ENCODE data around the gene MC2R.

The MC2R gene

DNA sequence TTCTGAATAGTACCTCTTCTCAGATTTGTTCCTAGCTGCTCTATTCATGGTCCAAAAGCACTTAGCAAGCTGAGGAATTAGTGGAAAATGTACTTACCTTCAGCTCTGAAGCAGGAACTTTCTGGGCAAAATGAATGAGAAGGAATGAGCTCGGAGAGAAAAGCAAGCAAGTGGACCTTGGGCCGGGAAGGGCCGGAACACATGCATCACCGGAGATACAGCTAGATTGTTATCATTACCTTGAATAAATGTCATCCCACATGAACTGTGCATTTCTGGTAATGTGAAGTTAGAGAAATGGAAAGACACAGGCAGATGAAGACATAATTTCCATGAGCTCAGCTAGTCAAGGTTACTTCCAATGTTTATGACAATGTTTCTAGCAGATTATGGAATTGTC, at the start of gene MC2R:
TSS of gene MC2R (minus strand) at position 146 of the 400 bp plus-strand sequence. CDS start 30,018 bp downstream, outside the sequence.
- DNase-seq: no peak

DNA sequence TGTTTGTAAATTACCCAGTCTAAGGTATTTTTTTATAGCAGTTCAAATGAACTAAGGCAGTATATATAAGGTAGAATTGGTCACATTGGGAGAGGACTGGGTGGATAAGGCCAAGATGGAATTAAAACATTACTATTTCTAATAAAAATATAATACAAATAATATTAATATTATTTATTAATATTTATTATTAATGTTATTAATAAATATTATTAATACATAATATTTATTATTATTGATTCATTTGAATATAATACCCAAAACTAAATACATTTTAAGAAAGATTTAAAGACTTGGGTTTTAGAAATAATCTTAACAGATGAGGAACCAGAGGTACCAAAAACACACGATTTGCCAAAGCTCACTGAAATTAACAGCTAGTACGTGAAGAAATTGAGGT, 30.5 kb upstream of the MC2R start:
- no peak for DNase-seq

DNA sequence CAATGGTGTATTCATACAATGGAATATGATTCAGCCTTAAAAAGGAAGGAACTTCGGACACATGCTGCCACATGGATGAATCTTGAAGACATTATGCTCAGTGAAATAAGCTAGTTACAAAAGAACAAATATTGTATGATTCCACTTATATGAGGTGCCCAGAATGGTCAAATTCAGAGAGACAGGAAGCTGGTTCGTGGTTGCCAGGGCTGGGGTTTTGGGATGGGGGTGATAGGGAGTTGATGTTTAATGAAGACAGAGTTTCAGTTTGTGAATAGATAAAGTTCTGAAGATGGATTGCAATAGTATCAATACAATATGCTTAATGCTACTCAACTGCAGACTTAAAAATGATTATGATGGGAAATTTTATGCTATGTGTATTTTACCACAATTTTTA, 28.0 kb upstream of the MC2R start:
- no peak for DNase-seq

DNA sequence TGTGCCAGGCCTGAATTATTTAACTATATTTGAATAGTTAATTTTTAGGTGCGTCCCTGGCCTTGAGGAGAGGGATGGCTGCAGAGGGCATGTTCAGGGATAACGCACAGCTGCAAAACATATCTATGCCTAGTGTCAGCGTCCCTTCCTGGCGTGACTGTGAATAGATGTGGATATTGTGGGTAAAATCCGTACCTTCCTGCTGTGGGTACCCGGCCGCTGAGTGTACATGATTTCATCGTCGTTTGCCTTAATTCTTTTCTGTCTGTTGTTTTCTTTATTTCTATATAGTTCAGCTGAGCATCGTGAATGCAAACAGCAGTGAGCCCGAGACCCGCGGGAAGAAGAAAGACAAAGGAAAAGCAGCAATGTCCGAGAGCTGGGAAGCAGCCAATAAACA, 25.0 kb upstream of the MC2R start:
- no peak for DNase-seq

DNA sequence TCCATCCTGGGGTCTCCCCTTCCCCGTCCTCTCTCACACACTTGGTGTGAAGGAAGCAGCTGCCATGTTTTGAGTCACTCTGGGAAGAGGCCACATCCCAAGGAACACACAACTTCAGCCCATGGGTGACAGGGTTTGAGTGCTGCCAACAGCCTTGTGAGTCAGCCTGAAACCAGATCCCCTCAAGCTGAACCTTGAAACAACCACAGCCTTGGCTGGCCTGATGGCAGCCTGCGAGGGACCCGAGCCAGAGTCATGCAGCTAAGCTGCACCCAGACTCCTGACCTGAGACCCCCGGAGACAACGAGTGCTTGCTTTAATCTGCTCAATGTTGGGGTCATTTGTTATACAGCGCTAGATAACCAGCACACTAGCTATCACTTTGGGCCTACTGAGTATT, 19.3 kb upstream of the MC2R start:
- DNase-seq: no peak

DNA sequence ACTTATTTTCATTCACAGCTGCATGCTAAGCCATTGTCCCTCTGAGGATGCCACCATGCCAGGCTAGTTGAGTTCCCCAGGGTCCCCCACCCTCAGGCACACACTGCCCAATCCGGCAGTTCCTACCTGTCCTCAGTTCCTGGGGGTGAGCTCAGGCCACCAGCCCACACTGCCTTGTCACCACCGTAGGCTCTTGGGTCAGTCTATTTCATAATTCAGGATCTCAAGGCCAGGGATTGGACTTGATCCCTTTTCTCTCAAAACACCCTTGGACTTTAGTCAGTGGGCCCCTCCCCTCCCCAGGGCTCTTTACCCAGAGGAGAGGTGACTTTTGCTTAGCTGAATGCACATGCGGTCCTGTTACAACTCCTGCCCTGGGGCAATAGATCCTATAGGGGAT, 18.7 kb upstream of the MC2R start:
- no peak for DNase-seq

DNA sequence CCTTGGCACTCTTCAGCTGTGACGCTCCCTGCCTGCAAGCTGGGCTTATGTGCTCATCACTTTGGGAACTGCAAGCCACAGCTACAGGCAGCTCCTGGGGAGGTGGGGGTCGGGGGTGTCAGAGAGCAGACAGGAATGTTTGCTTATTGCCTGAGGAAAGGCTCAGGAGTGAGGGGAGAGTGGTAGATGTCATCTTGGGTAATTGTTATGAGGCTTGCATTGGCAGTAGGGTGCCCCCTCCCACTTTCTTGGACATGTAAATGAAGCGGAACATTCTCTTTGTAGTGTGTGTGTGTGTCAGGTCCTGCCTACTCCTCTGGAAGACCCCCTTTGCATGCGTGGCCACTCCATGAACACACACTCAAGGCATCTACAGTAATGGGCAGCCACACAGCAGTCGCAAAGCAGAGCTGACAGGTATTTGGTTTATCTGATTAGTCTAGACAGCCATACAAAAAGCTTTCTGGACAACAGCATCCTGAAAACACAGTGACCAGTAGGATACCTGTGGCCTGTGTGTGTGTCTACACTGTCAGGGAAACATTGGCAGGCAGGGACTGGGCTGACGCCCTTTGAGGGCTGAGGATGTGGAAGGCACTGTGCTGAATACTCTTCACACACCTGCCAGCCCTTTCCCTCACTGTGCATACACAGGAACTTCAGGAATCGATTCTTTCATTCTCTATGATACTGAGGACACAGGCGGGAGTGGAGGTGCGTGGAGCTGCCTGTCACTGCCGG, 17.1 kb upstream of the MC2R start:
- no peak for DNase-seq

DNA sequence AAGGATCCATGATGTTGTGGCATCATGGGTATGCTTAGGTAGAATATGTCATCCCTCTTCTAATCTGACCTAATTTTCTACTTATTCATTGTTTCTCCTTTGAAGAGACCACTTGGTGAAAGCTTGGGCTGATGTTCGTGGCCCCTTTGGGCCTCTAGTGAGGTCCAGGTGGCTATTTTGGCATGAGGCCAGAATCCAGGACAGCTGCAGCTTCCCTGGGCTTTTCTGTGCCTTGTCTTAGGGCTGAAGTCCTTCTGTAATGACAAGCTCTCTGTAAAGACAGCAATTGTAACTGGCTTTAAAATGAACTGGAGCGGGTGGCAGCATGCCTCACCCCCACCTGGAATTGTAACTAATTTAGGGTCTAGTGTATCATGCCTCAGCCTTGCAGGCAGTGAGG, 15.6 kb upstream of the MC2R start:
- no peak for DNase-seq

DNA sequence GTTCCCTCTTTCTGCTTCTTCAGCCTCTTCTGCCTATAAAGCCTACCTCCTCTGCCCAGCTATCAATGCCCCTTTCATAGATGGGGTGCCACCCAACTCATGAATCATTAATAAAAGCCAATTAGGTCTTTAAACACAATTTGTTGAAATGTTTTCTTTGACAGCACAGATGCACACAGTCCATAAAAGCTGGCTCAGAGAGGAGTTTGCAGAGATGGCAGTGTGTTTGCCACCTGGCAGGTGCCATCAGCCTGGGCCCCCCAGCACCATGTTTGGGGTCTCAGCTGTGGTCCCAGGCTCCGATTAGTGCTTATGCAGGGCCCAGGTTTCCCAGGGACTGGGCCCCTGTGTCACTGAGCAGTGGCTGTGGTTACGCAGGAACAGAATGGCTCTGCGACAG, 7.9 kb upstream of the MC2R start:
- DNase-seq: no peak

DNA sequence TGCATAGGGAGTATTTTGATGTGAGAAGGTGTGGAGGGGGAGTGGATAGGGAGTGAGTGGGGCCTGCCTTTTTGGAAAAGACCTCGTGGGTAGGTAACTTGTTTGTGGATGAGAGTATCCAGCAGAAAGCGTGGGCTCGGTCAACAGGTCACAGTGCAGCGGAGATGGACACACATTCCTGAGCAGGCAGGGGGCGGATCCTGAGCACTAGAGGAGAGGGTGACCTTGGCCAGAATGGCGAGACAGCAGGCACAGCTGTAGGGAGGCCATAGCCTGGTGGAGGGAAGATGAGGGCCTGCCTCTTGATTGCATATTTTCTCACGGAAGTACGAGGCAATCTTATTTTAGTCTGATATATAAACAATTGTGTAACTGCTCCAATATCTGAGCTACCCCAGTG, 3.6 kb upstream of the MC2R start:
- no peak for DNase-seq

DNA sequence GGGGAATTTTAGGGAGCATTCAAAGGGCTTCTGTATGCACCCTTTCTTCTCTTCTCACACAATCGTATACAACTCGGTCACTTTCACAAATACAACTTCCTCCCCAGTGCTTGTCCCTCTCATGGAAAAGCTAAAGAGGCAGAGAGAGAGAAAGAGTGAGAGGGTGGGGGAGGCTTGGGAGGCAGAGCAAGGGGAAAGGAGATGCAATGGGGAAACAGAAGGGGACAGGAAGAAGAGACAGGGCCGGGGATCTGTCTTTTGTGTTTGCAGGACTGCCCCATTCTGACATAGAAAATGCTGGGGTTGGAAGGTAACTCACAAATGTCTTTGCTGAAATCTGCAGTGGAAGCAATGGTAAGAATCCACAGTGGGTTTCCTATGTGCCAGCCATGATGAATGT, 2.1 kb upstream of the MC2R start:
- no peak for DNase-seq

DNA sequence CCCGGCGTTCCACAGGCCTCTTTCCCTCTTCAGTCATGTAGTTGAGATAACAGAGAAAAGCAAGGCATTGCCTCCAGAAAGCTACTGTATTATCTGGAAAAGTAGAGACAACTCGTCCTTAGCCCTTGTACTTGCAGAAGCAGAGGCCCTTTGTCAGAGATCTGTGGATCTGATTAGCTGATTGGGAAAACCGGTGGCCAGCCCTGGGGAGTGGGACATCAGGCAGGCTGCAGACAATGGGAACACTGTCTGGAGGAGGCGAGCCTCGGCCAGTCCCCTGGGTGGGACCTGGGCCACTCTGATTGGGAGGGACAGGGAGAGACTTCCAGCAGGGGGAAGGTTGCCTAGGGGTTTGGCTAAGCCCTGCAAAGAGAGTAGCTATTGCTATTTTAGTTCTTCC, 1.2 kb upstream of the MC2R start:
- no peak for DNase-seq

DNA sequence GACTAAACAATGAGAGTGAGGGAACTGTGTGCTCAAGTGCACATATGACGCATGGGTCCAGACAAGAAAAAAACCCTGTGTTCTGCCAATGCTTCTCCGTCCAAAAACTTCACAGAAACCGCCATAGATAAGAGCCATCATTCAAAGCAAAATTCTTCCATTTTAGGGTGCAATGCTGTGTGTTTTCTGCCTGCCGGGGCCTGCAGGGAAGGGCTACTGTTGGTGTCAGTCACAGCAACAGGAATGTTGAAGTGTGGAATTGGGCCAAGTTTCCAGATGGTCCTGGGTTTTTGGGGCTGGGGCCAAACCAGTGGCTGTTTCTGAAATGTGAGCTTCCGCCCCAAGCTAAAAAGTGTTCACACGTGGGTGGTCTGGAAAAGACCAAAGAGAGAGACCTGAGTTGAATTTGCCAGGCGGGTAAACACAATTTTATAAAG, 677 bp upstream of the MC2R start:
- DNase-seq: no peak

DNA sequence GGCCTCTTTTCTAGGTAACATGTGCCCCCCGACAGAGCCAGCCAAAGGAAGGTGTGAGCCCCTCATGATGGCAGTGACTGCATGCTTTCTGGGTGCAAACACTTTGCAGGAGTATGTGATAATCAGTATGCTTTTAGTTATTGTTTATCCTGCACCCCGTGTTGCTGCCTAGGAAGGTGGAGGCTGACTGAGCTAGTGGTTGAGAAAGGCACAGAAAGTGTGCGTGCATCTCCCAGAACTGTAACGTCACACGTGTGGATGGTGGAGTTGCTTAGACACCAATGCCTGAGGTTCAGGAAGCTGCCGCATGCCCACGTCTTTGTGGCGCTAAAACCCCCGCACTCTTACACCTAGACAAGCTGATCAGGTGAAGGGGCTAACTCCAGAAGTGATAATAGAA, 580 bp downstream of the MC2R start:
- no peak for DNase-seq

DNA sequence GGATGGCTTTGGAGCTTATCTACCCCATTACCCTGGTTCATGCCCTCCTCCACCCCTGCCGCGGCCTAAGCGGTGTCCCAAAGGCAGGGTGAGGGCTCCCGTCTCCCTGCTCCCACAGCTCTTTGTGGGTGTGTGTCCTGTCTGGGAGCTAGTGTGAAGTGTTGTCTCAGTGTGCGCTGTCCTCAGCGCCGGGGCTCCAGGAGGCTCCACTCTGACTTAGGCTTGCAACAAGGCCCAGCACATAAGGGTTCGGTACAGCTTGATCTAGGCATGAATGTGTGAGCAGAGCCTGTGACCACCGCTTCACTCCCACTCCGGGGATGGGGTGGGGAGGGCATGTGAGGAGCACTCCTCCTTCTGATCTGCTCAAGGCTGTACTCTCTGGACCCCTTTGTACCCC, 1.2 kb downstream of the MC2R start:
- DNase-seq: no peak

DNA sequence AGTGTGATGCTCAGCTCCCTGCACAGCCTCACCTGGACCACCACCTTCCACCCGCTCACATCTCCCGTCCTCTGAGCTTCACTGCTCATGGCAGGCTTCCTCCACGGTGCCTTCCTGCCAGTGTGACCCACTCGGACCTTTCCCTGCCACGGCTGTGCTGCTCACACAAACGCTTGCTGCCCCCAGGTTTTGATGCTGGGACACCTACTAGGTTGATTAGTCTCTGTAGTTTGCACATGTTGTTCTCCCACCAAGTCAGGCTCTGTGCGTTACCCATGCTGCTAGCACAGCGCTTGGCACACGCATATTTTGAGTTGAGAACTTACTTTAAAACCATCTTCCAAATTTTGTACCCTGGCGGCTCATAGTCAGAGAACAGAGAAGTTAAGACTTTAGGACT, 2.1 kb downstream of the MC2R start:
- DNase-seq: no peak

DNA sequence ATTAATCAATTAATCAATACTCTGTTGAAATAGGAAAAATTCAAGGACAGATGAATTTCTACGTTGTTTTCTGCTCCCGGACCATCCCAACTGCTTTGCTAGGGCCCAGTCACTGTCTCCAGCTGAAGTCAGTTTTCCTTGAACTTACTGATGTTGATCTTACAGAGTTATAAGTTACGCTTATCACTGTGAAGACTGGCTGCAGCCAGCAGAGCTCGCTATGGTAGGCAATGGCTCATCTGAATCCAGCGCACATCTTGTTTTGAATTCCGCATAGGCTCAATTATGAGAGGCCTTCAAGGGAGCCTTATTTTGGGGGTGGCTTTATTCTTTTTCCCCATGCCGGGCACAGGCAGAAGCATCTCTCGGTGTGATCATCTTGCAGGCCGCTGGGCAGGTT, 2.7 kb downstream of the MC2R start:
- DNase-seq: no peak

DNA sequence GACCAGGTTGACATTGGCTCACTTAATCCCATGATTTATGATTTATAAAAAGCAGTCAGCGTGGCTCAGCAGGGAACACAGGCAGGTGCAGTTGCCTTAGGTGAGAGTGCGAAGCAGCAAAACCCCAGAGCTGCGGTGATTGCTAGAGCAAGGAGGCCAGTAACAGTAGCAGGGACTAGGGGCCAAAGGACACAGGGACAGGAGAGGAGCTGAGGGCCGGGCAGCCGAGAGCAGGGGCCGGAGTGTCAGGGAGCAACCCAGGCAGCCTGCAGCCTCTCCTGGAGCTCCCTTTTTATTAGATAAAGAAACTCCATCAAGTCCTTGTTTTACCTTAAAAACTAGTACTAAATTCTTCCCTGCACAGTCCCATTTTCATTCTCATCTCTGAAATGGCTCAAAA, 4.3 kb downstream of the MC2R start:
- DNase-seq: no peak

DNA sequence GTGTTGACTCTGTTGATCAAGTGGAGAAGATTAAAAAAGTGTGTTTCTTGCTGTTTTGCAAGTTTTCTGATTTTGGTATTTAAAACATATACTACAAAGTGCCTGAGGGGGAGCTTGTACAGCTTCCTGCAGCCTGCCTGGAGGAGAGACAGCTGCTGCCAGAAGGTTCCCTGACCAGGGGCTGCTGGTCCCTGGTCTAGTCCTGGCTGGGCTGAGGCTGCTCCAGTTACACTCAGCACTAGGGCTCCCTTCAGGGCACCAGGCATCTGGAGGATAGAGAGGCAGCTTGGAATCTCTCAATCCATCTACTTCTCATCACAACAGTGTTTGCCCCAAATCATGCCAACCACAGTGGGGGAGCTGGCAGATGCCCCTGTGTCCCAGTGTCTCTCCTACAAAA, 4.8 kb downstream of the MC2R start:
- DNase-seq: no peak

DNA sequence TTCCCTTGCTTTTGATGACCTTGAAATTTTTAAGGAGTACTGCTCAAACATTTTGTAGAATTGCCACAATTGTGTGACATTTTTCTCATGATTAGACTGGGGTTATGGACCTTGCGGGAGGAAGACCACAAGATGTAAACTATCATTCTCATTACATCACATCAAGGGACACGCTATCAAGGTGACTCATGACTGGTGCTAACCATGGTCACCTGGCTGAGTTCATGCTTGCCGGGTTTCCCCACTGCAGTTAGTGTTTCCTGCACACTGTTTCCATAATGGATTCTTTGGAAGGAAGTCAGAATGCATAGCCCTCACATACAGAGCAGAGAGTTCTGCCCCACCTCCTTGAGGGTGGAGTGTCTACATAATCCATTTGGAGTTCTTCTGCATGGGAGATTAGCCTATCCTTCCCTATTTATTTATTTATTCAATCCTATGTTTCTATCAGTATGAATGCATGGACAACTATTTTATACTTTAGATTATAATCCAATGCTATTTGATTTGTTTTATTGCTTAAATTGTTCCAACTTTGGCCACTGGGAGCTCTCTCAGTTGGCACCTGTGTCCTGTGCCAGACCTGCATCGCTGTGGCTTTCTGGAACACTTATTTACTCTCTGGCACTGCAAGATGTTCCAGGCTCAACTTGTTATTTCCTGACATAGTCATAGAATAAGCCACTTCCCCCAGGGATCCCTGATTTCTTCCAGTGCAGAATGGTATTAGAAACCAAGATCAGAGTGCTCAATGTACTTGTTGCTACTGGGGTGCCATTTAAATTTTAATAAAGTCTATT, 6.0 kb downstream of the MC2R start:
- DNase-seq: no peak

DNA sequence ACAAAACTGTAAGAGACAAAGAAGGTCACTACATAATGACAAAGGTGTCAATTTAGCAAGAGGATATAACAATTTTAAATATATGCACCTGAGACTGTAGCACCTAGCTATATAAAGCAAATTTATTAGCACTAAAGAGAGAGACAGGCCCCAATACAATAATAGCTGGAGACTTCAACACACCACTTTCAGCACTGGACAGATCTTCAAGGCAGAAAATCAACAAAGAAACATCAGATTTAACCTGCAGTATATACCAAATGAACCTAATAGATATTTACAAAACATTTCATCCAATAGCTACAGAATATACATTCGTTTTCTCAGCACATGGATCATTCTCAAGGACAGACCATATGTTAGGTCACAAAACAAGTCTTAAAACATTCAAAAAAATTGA, 14.7 kb downstream of the MC2R start:
- DNase-seq: no peak

DNA sequence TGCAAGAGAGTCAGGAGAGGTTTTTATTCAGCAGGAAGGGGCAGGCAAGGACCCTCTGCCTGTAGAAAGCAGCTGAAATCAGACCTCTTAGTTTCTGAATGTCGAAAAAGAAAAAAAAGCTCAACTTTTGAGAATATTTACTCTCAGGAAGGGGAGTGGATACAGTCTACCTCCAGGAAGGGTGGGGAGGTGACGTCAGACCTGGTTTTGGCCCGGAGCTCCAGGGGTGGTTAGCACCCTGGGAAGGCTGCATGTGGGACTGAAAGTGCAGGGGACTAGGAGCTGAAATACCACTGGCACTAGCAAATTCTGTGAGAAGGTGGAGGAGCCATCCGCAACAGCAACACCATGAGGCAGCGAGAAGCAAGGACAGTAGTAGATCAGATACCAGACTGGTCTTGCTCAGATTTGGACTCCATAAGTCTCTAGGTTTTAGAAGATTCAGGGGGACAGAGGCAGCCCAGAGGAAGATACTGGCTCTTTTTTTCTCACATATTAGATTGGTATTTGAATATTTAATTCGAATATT, 19.8 kb downstream of the MC2R start:
- no peak for DNase-seq

DNA sequence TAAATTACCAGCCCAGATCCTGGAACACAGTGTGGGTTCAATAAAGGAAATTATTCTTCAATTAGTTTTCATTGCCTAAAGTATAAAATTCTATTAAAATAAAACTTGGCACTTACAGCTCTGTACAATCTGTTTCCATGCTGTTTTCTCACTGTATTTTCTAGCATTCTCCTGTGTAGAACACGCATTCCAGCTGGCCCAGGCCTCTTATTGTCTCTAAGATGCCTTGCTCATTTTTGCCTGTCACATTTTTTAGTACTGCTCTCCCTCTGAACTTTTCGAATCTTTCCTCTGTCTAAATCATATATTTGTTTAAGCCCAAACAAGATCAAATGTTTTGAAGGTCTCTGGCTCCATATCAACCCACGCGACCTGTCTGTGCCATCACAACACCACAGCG, 20.8 kb downstream of the MC2R start:
- no peak for DNase-seq

DNA sequence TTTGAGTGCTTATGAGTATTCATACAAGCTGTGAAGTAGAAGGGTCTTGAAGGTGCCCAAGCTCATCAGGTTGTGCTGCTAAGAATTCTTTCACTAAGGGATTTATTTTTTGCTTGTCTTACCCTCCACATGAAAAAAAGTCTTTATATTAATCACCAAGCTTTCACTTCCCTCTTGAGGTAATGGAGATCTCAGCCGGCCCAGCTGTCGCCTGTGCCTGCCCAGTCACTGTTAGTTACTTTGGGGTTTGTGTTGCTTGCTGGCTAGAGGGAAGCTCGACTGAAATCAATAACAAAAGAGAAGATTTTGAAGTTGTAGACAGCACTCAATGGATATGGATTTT, 21.9 kb downstream of the MC2R start:
- no peak for DNase-seq

DNA sequence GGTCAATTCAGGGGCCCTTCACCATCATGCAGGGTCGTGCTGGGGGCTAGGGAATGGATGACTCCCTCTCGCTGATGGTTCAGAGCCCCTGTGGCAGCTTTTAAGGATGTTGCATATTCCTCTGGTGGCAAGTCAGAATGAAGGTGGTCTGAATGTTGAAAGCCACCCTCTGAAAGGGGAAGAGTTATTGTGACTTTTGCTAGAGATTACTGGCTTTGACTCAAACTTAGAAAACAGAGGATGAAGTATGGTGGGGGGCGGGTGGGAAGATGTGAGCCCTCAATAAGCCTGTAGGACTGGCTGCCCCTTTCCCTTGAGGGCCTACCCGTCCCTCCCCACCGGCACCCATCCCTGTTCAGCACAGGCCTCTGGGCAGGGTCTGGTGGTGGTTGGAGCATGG, 23.2 kb downstream of the MC2R start:
- DNase-seq: no peak
